ENCODE results near the gene E2F2.
A peak's percentile ranks its signal among the peaks of the same experiment; 100 is the strongest.

GRCh38 chr1:23558140-23558871 is 27.3 kb upstream of the E2F2 start:
- TF ChIP-seq SP2 (tag by site-specific recombination; IDR thresholded peaks at IDR 0.05) (peak; percentile 89), CTCF (tag by site-specific recombination; IDR thresholded peaks at IDR 0.05) (no peak), KLF8 (tag by site-specific recombination; IDR thresholded peaks at IDR 0.05) (peak; percentile 96), ZNF221 (tag by site-specific recombination; IDR thresholded peaks at IDR 0.05; ENCODE audit: borderline replicate concordance) (no peak)
